Panc1 (cell line): ENCODE results near the gene TPRA1. TPM values are rescaled to one million over a fixed set of nuclear protein-coding genes. Genes with fewer than 3 reads are reported as not detected.
A peak's percentile ranks its signal among the peaks of the same experiment; 100 is the strongest.

Source experiments
- ATAC-seq: fragments of 200-7000 bp; cut with Tn5 transposase; 2 replicates; pipeline ENCODE4 v1.9.1; 2020; ENCODE audit warnings: mild to moderate bottlenecking, moderate library complexity
- BruUV-seq: library from RNA; stranded (reverse); fragments of 400-500 nt; replicated peaks from 2 replicates; lab custom pipeline; 2021; lab: Mats Ljungman, UMichigan
- CTCF ChIA-PET: fragments of 300-600 bp; sonication (Branson Sonifier 250); formaldehyde crosslinking; loops from one replicate; lab custom pipeline; 2022; ENCODE audit warnings: antibody characterized with exemption; lab: Charles Lee
- POLR2A ChIA-PET: fragments of 300-600 bp; sonication (Branson Sonifier 250); formaldehyde crosslinking; loops from one replicate; lab custom pipeline; 2022; ENCODE audit warnings: antibody characterized with exemption; lab: Charles Lee
- DNase-seq: peaks from one replicate; pipeline ENCODE4 v3.0.0-alpha.2; 2010; ENCODE audit warnings: low read depth, low spot score
- H3K27ac ChIP-seq: 2 replicates; pipeline ENCODE4 v1.5.1; 2011; ENCODE audit warnings: mild to moderate bottlenecking, low read length, inconsistent platforms
- H3K27me3 ChIP-seq: fragments of 200-500 bp; sonication (Bioruptor generic); 2 replicates; pipeline ENCODE4 v1.6.0; 2014; ENCODE audit warnings: low read length, inconsistent platforms; ENCODE audit not compliant: control insufficient read depth, insufficient read depth
- H3K36me3 ChIP-seq: fragments of 200-500 bp; sonication (Bioruptor generic); 2 replicates; pipeline ENCODE4 v1.5.1; 2014; ENCODE audit warnings: inconsistent platforms, mild to moderate bottlenecking, low read length, moderate library complexity; ENCODE audit not compliant: control insufficient read depth, insufficient read depth
- H3K4me1 ChIP-seq: 2 replicates; pipeline ENCODE4 v1.5.1; 2011; ENCODE audit warnings: inconsistent platforms, mild to moderate bottlenecking, low read length, moderate library complexity; ENCODE audit not compliant: control insufficient read depth, insufficient read depth
- H3K4me3 ChIP-seq, 2 experiments: 2 replicates each; pipeline ENCODE4 v1.5.1; 2011 to 2012; ENCODE audit warnings: low read depth in 2 of 2, low read length in 2 of 2, mild to moderate bottlenecking in 2 of 2, inconsistent platforms in 1 of 2, moderate library complexity in 1 of 2
- H3K9me3 ChIP-seq: fragments of 200-500 bp; sonication (Bioruptor generic); 2 replicates; pipeline ENCODE4 v1.5.1; 2014; ENCODE audit warnings: low read depth, mild to moderate bottlenecking, inconsistent platforms, low read length, moderate library complexity; ENCODE audit not compliant: control insufficient read depth, insufficient read depth
- CTCF ChIP-seq: fragments of 450-650 bp; IDR thresholded peaks from 2 replicates; pipeline ENCODE4 v1.5.1; 2017; ENCODE audit warnings: mild to moderate bottlenecking
- SIN3A ChIP-seq: IDR thresholded peaks from 2 replicates; pipeline ENCODE4 v1.6.1; 2012; ENCODE audit warnings: low read depth, mild to moderate bottlenecking, low read length, moderate library complexity, borderline replicate concordance; ENCODE audit not compliant: insufficient read depth
- TCF7L2 ChIP-seq: IDR thresholded peaks from 2 replicates; pipeline ENCODE4 v1.6.1; 2011; ENCODE audit warnings: mild to moderate bottlenecking, low read depth, low read length, inconsistent platforms
- in situ Hi-C: cut with HindIII; loops from 2 replicates; pipeline ENCODE4 v1.10.0; 2016; ENCODE audit warnings: low sequenced_read_pairs, low pct_unique_long_range_greater_than_20kb
- intact Hi-C: fragments of 100-400 bp; cut with micrococcal nuclease; formaldehyde crosslinking; loops from one replicate; pipeline ENCODE4 v1.10.0; 2022; ENCODE audit not compliant: unreplicated experiment
- total RNA-seq: library from RNA; stranded (reverse); gene quantifications from one replicate; pipeline ENCODE4 v1.2.1, GENCODE V29; 2021; ENCODE audit not compliant: unreplicated experiment

The TPRA1 gene
- total RNA-seq, 1 experiment from 2014 or later: 42.6 TPM

- ATAC-seq (no peak), DNase-seq (no peak)
- no peaks in the 10 kb centered on the region for H3K36me3 ChIP-seq
- no peak overlapping the region for H3K4me3 ChIP-seq
- H3K9me3 ChIP-seq: no peaks in the 10 kb centered on the region
- BruUV-seq: no TSS peak
- in situ Hi-C loops (no loop called here), intact Hi-C loops (loop anchor here (10.0 kb wide), 1 partner anchor 787 kb away; no protein-coding TSS in a partner anchor)
- ChIA-PET CTCF (no interaction called here), POLR2A (interaction anchor here (0.6 kb wide), 1 partner anchor 17 kb away, joined by 7 read pairs; no protein-coding TSS in a partner anchor)
- no peak overlapping the region for H3K27ac ChIP-seq
- no peaks in the 10 kb centered on the region; the same call in 1 of the 2 replicates for H3K27me3 ChIP-seq
- peaks cover 4% of the 10 kb centered on the region; the same call in 1 of the 2 replicates for H3K4me1 ChIP-seq
- TF ChIP-seq TCF7L2: no peak
Measured at GRCh38 chr3:127541320-127541719, 49.2 kb downstream of the TPRA1 start.

- in situ Hi-C loops (no loop called here), intact Hi-C loops (loop anchor here (10.0 kb wide), 1 partner anchor 785 kb away; no protein-coding TSS in a partner anchor)
- CTCF ChIA-PET: interaction anchor here (0.6 kb wide), 1 partner anchor 67 kb away, joined by 5 read pairs; no protein-coding TSS in a partner anchor
- Histone ChIP-seq H3K9me3 (no peaks in the 10 kb centered on the region), H3K36me3 (no peaks in the 10 kb centered on the region), H3K27ac (no peak overlapping the region), H3K4me3 (no peak overlapping the region), H3K4me1 (peaks cover 4% of the 10 kb centered on the region; the same call in 1 of the 2 replicates), H3K27me3 (no peaks in the 10 kb centered on the region; the same call in 1 of the 2 replicates)
- POLR2A ChIA-PET: no interaction called here
- no peak for DNase-seq
- TF ChIP-seq TCF7L2 (0 out of 2 replicates have a peak, but pooled peaks have one; percentile 25), SIN3A (no peak)
- ATAC-seq: no peak
- BruUV-seq: no TSS peak
Measured at GRCh38 chr3:127539366-127540060, 51.0 kb downstream of the TPRA1 start.

- POLR2A ChIA-PET: no interaction called here
- CTCF ChIA-PET: interaction anchor here (0.6 kb wide), 2 partner anchors 48 to 66 kb away, joined by 3 to 5 read pairs; no protein-coding TSS in a partner anchor
- in situ Hi-C loops (no loop called here), intact Hi-C loops (no loop called here)
- no peak for TF ChIP-seq SIN3A
- TF ChIP-seq CTCF: no peak
- BruUV-seq: no TSS peak
- H3K27me3 ChIP-seq: no peaks in the 10 kb centered on the region; the same call in 1 of the 2 replicates
- no peak overlapping the region for H3K27ac ChIP-seq
- H3K4me1 ChIP-seq: no peaks in the 10 kb centered on the region
- no peak overlapping the region for H3K4me3 ChIP-seq
- no peaks in the 10 kb centered on the region for H3K36me3 ChIP-seq
- DNase-seq (no peak), ATAC-seq (no peak)
- no peaks in the 10 kb centered on the region for H3K9me3 ChIP-seq
Measured at GRCh38 chr3:127538569-127538968, 52.0 kb downstream of the TPRA1 start.
